ENCODE results near the gene TMEM38A. TPM values are rescaled to one million over a fixed set of nuclear protein-coding genes. Genes with fewer than 3 reads are reported as not detected.
"Not testable (repeated sequence)": the region's sequence is repeated elsewhere in the genome, so short reads cannot be mapped to it uniquely, and the experiment has no call there.

TMEM38A gene
- total RNA-seq, 1 experiment from 2014 or later = 20.1 TPM

DNA sequence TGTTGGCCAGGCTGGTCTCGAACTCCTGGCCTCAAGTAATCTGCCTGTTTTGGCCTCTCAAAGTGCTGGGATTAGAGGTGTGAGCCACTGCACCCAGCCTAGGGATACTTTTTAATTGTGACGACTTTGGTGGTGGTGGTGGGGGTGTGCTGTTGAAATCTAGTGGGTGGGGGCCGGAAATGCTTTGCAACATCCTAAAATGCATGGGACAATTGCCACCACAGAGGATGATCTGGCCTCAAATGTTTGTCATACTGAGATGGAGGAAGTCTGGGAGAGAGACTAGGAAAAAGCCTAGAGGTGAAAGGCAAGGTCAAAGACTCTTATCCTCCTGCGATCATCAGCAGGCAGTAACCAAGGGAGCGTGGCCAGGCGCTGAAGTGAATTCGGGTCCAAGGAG, 60.1 kb downstream of the TMEM38A start:
- no TSS peak for BruUV-seq (replicated peaks)
- H3K27me3 Mint-ChIP-seq (ENCODE audit: unreplicated experiment) = no peaks in the 10 kb centered on the region
- no peak overlapping the region for H3K27ac Mint-ChIP-seq (ENCODE audit: unreplicated experiment)
- peaks cover 8% of the 10 kb centered on the region for H3K4me1 Mint-ChIP-seq (ENCODE audit: low read depth, unreplicated experiment)
- intact Hi-C loops (cut with micrococcal nuclease; ENCODE audit: unreplicated experiment) = no loop called here
- no peak for DNase-seq
- CTCF ChIA-PET = no interaction called here
- H3K4me3 Mint-ChIP-seq (ENCODE audit: low read depth, unreplicated experiment) = no peak overlapping the region
- peaks cover 10% of the 10 kb centered on the region for H3K36me3 Mint-ChIP-seq (ENCODE audit: insufficient read depth, unreplicated experiment)
- H3K9me3 Mint-ChIP-seq (ENCODE audit: low read depth, unreplicated experiment) = no peaks in the 10 kb centered on the region
- TF ChIP-seq, protein P1, sequence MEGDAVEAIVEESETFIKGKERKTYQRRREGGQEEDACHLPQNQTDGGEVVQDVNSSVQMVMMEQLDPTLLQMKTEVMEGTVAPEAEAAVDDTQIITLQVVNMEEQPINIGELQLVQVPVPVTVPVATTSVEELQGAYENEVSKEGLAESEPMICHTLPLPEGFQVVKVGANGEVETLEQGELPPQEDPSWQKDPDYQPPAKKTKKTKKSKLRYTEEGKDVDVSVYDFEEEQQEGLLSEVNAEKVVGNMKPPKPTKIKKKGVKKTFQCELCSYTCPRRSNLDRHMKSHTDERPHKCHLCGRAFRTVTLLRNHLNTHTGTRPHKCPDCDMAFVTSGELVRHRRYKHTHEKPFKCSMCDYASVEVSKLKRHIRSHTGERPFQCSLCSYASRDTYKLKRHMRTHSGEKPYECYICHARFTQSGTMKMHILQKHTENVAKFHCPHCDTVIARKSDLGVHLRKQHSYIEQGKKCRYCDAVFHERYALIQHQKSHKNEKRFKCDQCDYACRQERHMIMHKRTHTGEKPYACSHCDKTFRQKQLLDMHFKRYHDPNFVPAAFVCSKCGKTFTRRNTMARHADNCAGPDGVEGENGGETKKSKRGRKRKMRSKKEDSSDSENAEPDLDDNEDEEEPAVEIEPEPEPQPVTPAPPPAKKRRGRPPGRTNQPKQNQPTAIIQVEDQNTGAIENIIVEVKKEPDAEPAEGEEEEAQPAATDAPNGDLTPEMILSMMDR (IDR thresholded peaks at IDR 0.05; ENCODE audit: unreplicated experiment) = no peak

GRCh38 chr19:16722591-16722990, 61.7 kb downstream of the TMEM38A start:
- Mint-ChIP-seq H3K9me3 (ENCODE audit: low read depth, unreplicated experiment) (no peaks in the 10 kb centered on the region), H3K4me1 (ENCODE audit: low read depth, unreplicated experiment) (peaks cover 8% of the 10 kb centered on the region), H3K27me3 (ENCODE audit: unreplicated experiment) (no peaks in the 10 kb centered on the region), H3K27ac (ENCODE audit: unreplicated experiment) (no peak overlapping the region), H3K4me3 (ENCODE audit: low read depth, unreplicated experiment) (no peak overlapping the region), H3K36me3 (ENCODE audit: insufficient read depth, unreplicated experiment) (peaks cover 10% of the 10 kb centered on the region)
- intact Hi-C loops (cut with micrococcal nuclease; ENCODE audit: unreplicated experiment) = no loop called here
- BruUV-seq (replicated peaks) = no TSS peak
- no peak for DNase-seq
- CTCF ChIA-PET = no interaction called here
- TF ChIP-seq, protein P1 (IDR thresholded peaks at IDR 0.05; ENCODE audit: unreplicated experiment) = no peak

DNA sequence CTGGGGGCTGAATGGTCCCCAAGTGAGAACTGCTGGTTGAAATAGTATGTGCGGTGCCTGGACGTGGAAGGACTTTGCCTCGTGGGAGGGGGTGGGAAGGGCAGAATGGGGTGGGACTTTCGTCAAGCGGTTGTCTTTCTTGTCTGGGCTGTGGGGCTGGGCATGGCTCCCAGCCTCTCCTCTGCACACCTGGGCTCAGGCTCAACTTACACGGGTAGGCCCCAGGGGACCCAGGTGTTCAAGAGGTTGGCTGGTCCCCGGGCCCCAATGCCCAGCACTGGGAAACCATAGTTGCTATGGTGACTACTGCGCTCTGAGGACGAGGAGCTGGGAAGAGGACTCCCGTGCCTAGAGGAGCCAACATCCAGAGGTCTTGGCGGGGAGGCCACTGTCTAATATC, 66.0 kb downstream of the TMEM38A start:
- Mint-ChIP-seq H3K36me3 (ENCODE audit: insufficient read depth, unreplicated experiment) (no peaks in the 10 kb centered on the region), H3K27ac (ENCODE audit: unreplicated experiment) (no peak overlapping the region), H3K27me3 (ENCODE audit: unreplicated experiment) (no peaks in the 10 kb centered on the region), H3K4me3 (ENCODE audit: low read depth, unreplicated experiment) (no peak overlapping the region), H3K4me1 (ENCODE audit: low read depth, unreplicated experiment) (no peaks in the 10 kb centered on the region), H3K9me3 (ENCODE audit: low read depth, unreplicated experiment) (no peaks in the 10 kb centered on the region)
- BruUV-seq (replicated peaks) = no TSS peak
- no peak for DNase-seq
- TF ChIP-seq, protein P1 (IDR thresholded peaks at IDR 0.05; ENCODE audit: unreplicated experiment) = no peak
- intact Hi-C loops (cut with micrococcal nuclease; ENCODE audit: unreplicated experiment) = no loop called here
- CTCF ChIA-PET = no interaction called here

- intact Hi-C loops (cut with micrococcal nuclease; ENCODE audit: unreplicated experiment); H3K36me3 Mint-ChIP-seq (ENCODE audit: insufficient read depth, unreplicated experiment); BruUV-seq (replicated peaks); DNase-seq; H3K4me3 Mint-ChIP-seq (ENCODE audit: low read depth, unreplicated experiment); H3K27me3 Mint-ChIP-seq (ENCODE audit: unreplicated experiment); H3K4me1 Mint-ChIP-seq (ENCODE audit: low read depth, unreplicated experiment); H3K9me3 Mint-ChIP-seq (ENCODE audit: low read depth, unreplicated experiment); H3K27ac Mint-ChIP-seq (ENCODE audit: unreplicated experiment): not testable (repeated sequence)
- CTCF ChIA-PET = interaction anchor here (0.6 kb wide), 1 partner anchor 20 kb away, joined by 3 read pairs; no protein-coding TSS in a partner anchor
Measured at GRCh38 chr19:16735650-16736266, 74.8 kb downstream of the TMEM38A start.

DNA sequence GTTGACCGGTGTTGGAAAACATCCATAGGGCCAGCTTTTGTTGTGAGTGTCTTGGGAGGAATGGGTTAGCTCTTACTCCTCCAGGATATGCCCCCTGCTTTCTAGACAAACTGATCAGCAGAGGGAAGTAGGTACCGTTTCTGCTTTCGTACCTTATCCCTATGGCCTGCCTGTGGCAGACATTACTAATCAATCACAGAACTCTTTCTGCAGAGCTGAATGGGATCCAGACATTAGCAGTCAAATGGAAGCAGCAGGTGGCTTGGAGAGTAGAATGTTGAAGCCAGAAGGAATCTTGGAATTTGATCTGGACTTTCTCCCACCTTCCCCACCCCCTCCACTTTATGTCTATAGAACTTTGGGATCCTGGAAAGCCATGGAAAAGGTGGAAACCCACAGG, 75.8 kb downstream of the TMEM38A start:
- TF ChIP-seq, protein P1 (IDR thresholded peaks at IDR 0.05; ENCODE audit: unreplicated experiment) = no peak
- DNase-seq = no peak
- BruUV-seq (replicated peaks) = no TSS peak
- Mint-ChIP-seq H3K36me3 (ENCODE audit: insufficient read depth, unreplicated experiment) (no peaks in the 10 kb centered on the region), H3K27ac (ENCODE audit: unreplicated experiment) (no peak overlapping the region), H3K4me3 (ENCODE audit: low read depth, unreplicated experiment) (no peak overlapping the region), H3K27me3 (ENCODE audit: unreplicated experiment) (no peaks in the 10 kb centered on the region), H3K9me3 (ENCODE audit: low read depth, unreplicated experiment) (no peaks in the 10 kb centered on the region), H3K4me1 (ENCODE audit: low read depth, unreplicated experiment) (no peaks in the 10 kb centered on the region)
- CTCF ChIA-PET = interaction anchor here (0.6 kb wide), 1 partner anchor 21 kb away, joined by 3 read pairs; no protein-coding TSS in a partner anchor
- intact Hi-C loops (cut with micrococcal nuclease; ENCODE audit: unreplicated experiment) = no loop called here
